H1 (cell line): ENCODE results near the gene RBM26. TPM values are rescaled to one million over a fixed set of nuclear protein-coding genes. Genes with fewer than 3 reads are reported as not detected.

Experiments used
- CBX8 ChIP-seq: fragments of 300-800, 300-1000 bp; sonication (generic); IDR thresholded peaks from 2 replicates; pipeline ENCODE4 v1.7.1; 2016; ENCODE audit warnings: low read depth, low read length, borderline replicate concordance
- SUZ12 ChIP-seq: fragments of 200-600 bp; sonication (generic); IDR thresholded peaks from 2 replicates; pipeline ENCODE4 v1.6.1; 2012; ENCODE audit warnings: mild to moderate bottlenecking, inconsistent platforms, low read length, moderate library complexity, mixed read lengths
- polyA plus RNA-seq, 7 experiments: library from polyadenylated mRNA; depleted of rRNA in 3 of 7; stranded (reverse) in 5 of 7; unstranded in 2 of 7; fragments of >200 nt in 5 of 7; fragments of 200-250 nt in 2 of 7; gene quantifications; 1 replicate in 5 of 7; 2 replicates in 1 of 7; 4 replicates in 1 of 7; pipeline versions ENCODE4 v1.2.1 to v1.2.3, GENCODE V29; 2011 to 2013; ENCODE audit warnings: missing spikeins in 2 of 7, mixed read lengths in 2 of 7
- total RNA-seq: library from RNA; stranded (reverse); fragmentation: NEBNext Ultra II Directional; extraction: Animal tissue kit (Norgen Biotek cat#: 25700); gene quantifications from 2 replicates; pipeline ENCODE4 v1.2.1, GENCODE V29; 2021
- TF ChIP-seq, protein P1 (sequence below): fragments of 300-600 bp; sonication (generic); IDR thresholded peaks from 2 replicates; pipeline ENCODE4 v1.7.1; 2012; ENCODE audit warnings: low read length, moderate library complexity, mild to moderate bottlenecking, inconsistent platforms; ENCODE audit not compliant: insufficient replicate concordance

The RBM26 gene
- total and polyA plus RNA-seq, 2 of the 8 experiments (the other 6 are each of a cell fraction or from before 2014, with no cell fraction given): 20.3 to 65.5 TPM

DNA sequence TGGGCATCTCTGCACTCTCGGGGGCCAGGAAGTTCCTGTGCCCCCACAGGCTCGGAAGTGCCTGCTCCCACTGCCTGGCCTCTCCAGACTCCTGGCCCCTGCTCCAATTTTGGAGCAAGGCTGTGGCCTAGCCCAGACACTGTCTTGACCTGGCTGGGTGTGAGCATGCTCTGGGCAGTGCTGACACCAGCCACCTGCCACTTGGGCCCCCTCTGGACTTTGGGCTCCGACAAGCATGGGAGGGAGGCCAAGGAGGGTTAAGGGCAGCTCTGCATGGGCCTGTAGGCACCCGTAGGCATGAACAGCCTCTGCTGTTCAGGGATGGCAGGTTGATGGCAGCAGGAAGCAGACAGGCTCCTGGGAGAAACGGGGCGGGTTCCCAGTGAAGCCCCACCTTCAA is 26.0 kb upstream of the RBM26 start (continued):
- TF ChIP-seq, protein P1, sequence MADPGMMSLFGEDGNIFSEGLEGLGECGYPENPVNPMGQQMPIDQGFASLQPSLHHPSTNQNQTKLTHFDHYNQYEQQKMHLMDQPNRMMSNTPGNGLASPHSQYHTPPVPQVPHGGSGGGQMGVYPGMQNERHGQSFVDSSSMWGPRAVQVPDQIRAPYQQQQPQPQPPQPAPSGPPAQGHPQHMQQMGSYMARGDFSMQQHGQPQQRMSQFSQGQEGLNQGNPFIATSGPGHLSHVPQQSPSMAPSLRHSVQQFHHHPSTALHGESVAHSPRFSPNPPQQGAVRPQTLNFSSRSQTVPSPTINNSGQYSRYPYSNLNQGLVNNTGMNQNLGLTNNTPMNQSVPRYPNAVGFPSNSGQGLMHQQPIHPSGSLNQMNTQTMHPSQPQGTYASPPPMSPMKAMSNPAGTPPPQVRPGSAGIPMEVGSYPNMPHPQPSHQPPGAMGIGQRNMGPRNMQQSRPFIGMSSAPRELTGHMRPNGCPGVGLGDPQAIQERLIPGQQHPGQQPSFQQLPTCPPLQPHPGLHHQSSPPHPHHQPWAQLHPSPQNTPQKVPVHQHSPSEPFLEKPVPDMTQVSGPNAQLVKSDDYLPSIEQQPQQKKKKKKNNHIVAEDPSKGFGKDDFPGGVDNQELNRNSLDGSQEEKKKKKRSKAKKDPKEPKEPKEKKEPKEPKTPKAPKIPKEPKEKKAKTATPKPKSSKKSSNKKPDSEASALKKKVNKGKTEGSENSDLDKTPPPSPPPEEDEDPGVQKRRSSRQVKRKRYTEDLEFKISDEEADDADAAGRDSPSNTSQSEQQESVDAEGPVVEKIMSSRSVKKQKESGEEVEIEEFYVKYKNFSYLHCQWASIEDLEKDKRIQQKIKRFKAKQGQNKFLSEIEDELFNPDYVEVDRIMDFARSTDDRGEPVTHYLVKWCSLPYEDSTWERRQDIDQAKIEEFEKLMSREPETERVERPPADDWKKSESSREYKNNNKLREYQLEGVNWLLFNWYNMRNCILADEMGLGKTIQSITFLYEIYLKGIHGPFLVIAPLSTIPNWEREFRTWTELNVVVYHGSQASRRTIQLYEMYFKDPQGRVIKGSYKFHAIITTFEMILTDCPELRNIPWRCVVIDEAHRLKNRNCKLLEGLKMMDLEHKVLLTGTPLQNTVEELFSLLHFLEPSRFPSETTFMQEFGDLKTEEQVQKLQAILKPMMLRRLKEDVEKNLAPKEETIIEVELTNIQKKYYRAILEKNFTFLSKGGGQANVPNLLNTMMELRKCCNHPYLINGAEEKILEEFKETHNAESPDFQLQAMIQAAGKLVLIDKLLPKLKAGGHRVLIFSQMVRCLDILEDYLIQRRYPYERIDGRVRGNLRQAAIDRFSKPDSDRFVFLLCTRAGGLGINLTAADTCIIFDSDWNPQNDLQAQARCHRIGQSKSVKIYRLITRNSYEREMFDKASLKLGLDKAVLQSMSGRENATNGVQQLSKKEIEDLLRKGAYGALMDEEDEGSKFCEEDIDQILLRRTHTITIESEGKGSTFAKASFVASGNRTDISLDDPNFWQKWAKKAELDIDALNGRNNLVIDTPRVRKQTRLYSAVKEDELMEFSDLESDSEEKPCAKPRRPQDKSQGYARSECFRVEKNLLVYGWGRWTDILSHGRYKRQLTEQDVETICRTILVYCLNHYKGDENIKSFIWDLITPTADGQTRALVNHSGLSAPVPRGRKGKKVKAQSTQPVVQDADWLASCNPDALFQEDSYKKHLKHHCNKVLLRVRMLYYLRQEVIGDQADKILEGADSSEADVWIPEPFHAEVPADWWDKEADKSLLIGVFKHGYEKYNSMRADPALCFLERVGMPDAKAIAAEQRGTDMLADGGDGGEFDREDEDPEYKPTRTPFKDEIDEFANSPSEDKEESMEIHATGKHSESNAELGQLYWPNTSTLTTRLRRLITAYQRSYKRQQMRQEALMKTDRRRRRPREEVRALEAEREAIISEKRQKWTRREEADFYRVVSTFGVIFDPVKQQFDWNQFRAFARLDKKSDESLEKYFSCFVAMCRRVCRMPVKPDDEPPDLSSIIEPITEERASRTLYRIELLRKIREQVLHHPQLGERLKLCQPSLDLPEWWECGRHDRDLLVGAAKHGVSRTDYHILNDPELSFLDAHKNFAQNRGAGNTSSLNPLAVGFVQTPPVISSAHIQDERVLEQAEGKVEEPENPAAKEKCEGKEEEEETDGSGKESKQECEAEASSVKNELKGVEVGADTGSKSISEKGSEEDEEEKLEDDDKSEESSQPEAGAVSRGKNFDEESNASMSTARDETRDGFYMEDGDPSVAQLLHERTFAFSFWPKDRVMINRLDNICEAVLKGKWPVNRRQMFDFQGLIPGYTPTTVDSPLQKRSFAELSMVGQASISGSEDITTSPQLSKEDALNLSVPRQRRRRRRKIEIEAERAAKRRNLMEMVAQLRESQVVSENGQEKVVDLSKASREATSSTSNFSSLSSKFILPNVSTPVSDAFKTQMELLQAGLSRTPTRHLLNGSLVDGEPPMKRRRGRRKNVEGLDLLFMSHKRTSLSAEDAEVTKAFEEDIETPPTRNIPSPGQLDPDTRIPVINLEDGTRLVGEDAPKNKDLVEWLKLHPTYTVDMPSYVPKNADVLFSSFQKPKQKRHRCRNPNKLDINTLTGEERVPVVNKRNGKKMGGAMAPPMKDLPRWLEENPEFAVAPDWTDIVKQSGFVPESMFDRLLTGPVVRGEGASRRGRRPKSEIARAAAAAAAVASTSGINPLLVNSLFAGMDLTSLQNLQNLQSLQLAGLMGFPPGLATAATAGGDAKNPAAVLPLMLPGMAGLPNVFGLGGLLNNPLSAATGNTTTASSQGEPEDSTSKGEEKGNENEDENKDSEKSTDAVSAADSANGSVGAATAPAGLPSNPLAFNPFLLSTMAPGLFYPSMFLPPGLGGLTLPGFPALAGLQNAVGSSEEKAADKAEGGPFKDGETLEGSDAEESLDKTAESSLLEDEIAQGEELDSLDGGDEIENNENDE: no peak
- TF ChIP-seq CBX8 (no peak), SUZ12 (no peak)
